ENCODE results near the gene RPL22.

RPL22 gene

GRCh38 chr1:6224718-6225117, 25.3 kb upstream of the RPL22 start:
- no peaks in the 10 kb centered on the region for H3K27me3 ChIP-seq (ENCODE audit: control insufficient read depth, low read length)
- peaks cover 81% of the 10 kb centered on the region for H3K36me3 ChIP-seq (ENCODE audit: control insufficient read depth, low read length)
- no peaks in the 10 kb centered on the region for H3K9me3 ChIP-seq (ENCODE audit: control insufficient read depth, insufficient read depth, low read length)
- TF ChIP-seq EZH2phosphoT487 (IDR thresholded peaks at IDR 0.05; ENCODE audit: borderline replicate concordance, low read length) = no peak
- TF ChIP-seq CTCF (IDR thresholded peaks at IDR 0.05; ENCODE audit: low read depth, low read length, poor library complexity, severe bottlenecking) = no peak
- no peak overlapping the region for H3K4me3 ChIP-seq (ENCODE audit: low read length)
- no peaks in the 10 kb centered on the region; the same call in 1 of the 2 replicates for H3F3A ChIP-seq (ENCODE audit: control insufficient read depth, insufficient read depth)
- no peaks in the 10 kb centered on the region for H3K9me2 ChIP-seq (replicated peaks; ENCODE audit: control insufficient read depth, low read length)
- H4K20me1 ChIP-seq (ENCODE audit: control insufficient read depth, insufficient read depth, low read depth, low read length) = peaks cover 8% of the 10 kb centered on the region; the same call in 1 of the 2 replicates
- H3K4me1 ChIP-seq (ENCODE audit: control insufficient read depth, low read length) = no peaks in the 10 kb centered on the region
- H3K27ac ChIP-seq (ENCODE audit: low read depth, low read length) = no peak overlapping the region
- peaks cover 30% of the 10 kb centered on the region for H3K79me2 ChIP-seq (ENCODE audit: control insufficient read depth, low read length)
- H3K4me2 ChIP-seq (ENCODE audit: low read length) = no peak overlapping the region

- H3K9me3 ChIP-seq (ENCODE audit: control insufficient read depth, insufficient read depth, low read length) = no peaks in the 10 kb centered on the region
- H4K20me1 ChIP-seq (ENCODE audit: control insufficient read depth, insufficient read depth, low read depth, low read length) = peaks cover 8% of the 10 kb centered on the region; the same call in 1 of the 2 replicates
- no peaks in the 10 kb centered on the region for H3K4me1 ChIP-seq (ENCODE audit: control insufficient read depth, low read length)
- H3K9me2 ChIP-seq (replicated peaks; ENCODE audit: control insufficient read depth, low read length) = no peaks in the 10 kb centered on the region
- peaks cover 74% of the 10 kb centered on the region for H3K36me3 ChIP-seq (ENCODE audit: control insufficient read depth, low read length)
- H3K4me2 ChIP-seq (ENCODE audit: low read length) = no peak overlapping the region
- no peak overlapping the region for H3K27ac ChIP-seq (ENCODE audit: low read depth, low read length)
- TF ChIP-seq CTCF (IDR thresholded peaks at IDR 0.05; ENCODE audit: low read depth, low read length, poor library complexity, severe bottlenecking) (no peak), EZH2phosphoT487 (IDR thresholded peaks at IDR 0.05; ENCODE audit: borderline replicate concordance, low read length) (no peak)
- peaks cover 25% of the 10 kb centered on the region for H3K79me2 ChIP-seq (ENCODE audit: control insufficient read depth, low read length)
- H3K4me3 ChIP-seq (ENCODE audit: low read length) = no peak overlapping the region
- H3F3A ChIP-seq (ENCODE audit: control insufficient read depth, insufficient read depth) = no peaks in the 10 kb centered on the region; the same call in 1 of the 2 replicates
- H3K27me3 ChIP-seq (ENCODE audit: control insufficient read depth, low read length) = no peaks in the 10 kb centered on the region
These were observed 24.2 kb upstream of the RPL22 start for GRCh38 chr1:6223617-6224016.

GRCh38 chr1:6222636-6223035, 23.2 kb upstream of the RPL22 start:
- H3K4me3 ChIP-seq (ENCODE audit: low read length) = no peak overlapping the region
- H3K79me2 ChIP-seq (ENCODE audit: control insufficient read depth, low read length) = peaks cover 22% of the 10 kb centered on the region
- H3K9me2 ChIP-seq (replicated peaks; ENCODE audit: control insufficient read depth, low read length) = no peaks in the 10 kb centered on the region
- no peaks in the 10 kb centered on the region for H3K9me3 ChIP-seq (ENCODE audit: control insufficient read depth, insufficient read depth, low read length)
- peaks cover 8% of the 10 kb centered on the region; the same call in 1 of the 2 replicates for H4K20me1 ChIP-seq (ENCODE audit: control insufficient read depth, insufficient read depth, low read depth, low read length)
- no peaks in the 10 kb centered on the region for H3K4me1 ChIP-seq (ENCODE audit: control insufficient read depth, low read length)
- peaks cover 69% of the 10 kb centered on the region for H3K36me3 ChIP-seq (ENCODE audit: control insufficient read depth, low read length)
- H3K27me3 ChIP-seq (ENCODE audit: control insufficient read depth, low read length) = no peaks in the 10 kb centered on the region
- TF ChIP-seq CTCF (IDR thresholded peaks at IDR 0.05; ENCODE audit: low read depth, low read length, poor library complexity, severe bottlenecking) (no peak), EZH2phosphoT487 (IDR thresholded peaks at IDR 0.05; ENCODE audit: borderline replicate concordance, low read length) (no peak)
- H3F3A ChIP-seq (ENCODE audit: control insufficient read depth, insufficient read depth) = no peaks in the 10 kb centered on the region; the same call in 1 of the 2 replicates
- H3K4me2 ChIP-seq (ENCODE audit: low read length) = no peak overlapping the region
- no peak overlapping the region for H3K27ac ChIP-seq (ENCODE audit: low read depth, low read length)

Measured in DOHH2 (cell line).